ENCODE data around the gene MEP1B. TPM values are rescaled to one million over a fixed set of nuclear protein-coding genes. Genes with fewer than 3 reads are reported as not detected.

MEP1B gene
- total RNA-seq (ENCODE audit: unreplicated experiment), result 0.15 TPM
- long read RNA-seq, result 0 reads

DNA sequence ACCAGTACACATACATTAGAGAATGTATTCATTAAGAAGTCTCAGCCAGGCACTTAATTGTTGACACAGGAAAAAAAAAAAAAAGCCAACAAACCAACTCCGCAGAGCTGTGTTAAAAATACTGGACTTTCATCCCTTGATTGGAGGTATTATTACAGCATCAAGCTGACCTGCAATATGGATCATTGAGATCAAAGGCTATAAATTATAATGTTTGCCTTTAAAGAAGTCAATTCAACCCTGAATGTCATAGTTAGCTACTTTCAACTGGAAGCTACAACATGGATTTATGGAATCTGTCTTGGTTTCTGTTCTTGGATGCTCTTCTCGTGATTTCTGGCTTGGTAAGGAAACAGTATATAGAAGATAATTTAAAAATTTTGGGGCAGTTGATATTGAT is at the start of gene MEP1B:
Gene MEP1B (plus strand): TSS at position 250 of the 400 bp plus-strand sequence. CDS start 32 bp downstream, at position 282.
- Mint-ChIP-seq H3K9me3 (ENCODE audit: unreplicated experiment) (no peaks in the 10 kb centered on the region), H3K27me3 (ENCODE audit: unreplicated experiment) (no peaks in the 10 kb centered on the region), H3K27ac (ENCODE audit: unreplicated experiment) (no peak within 1 kb of the TSS), H3K36me3 (ENCODE audit: low read depth, unreplicated experiment) (no peaks in the 10 kb centered on the region), H3K4me1 (ENCODE audit: unreplicated experiment) (peaks cover 12% of the 10 kb centered on the region), H3K4me3 (ENCODE audit: unreplicated experiment) (no peak within 1 kb of the TSS)
- DNase-seq (ENCODE audit: low spot score), result no peak
- TF ChIP-seq CTCF (IDR thresholded peaks at IDR 0.05; ENCODE audit: unreplicated experiment), result no peak

- Mint-ChIP-seq H3K36me3 (ENCODE audit: low read depth, unreplicated experiment) (no peaks in the 10 kb centered on the region), H3K27ac (ENCODE audit: unreplicated experiment) (no peak overlapping the region), H3K4me3 (ENCODE audit: unreplicated experiment) (no peak overlapping the region), H3K9me3 (ENCODE audit: unreplicated experiment) (no peaks in the 10 kb centered on the region), H3K27me3 (ENCODE audit: unreplicated experiment) (peaks cover 3% of the 10 kb centered on the region), H3K4me1 (ENCODE audit: unreplicated experiment) (no peaks in the 10 kb centered on the region)
- no peak for TF ChIP-seq CTCF (IDR thresholded peaks at IDR 0.05; ENCODE audit: unreplicated experiment)
- DNase-seq (ENCODE audit: low spot score), result no peak
These were observed 41.5 kb upstream of the MEP1B start for GRCh38 chr18:32148185-32148870.

- Mint-ChIP-seq H3K4me3 (ENCODE audit: unreplicated experiment) (no peak overlapping the region), H3K27me3 (ENCODE audit: unreplicated experiment) (peaks cover 2% of the 10 kb centered on the region), H3K9me3 (ENCODE audit: unreplicated experiment) (no peaks in the 10 kb centered on the region), H3K36me3 (ENCODE audit: low read depth, unreplicated experiment) (no peaks in the 10 kb centered on the region), H3K4me1 (ENCODE audit: unreplicated experiment) (peaks cover 9% of the 10 kb centered on the region), H3K27ac (ENCODE audit: unreplicated experiment) (no peak overlapping the region)
- TF ChIP-seq CTCF (IDR thresholded peaks at IDR 0.05; ENCODE audit: unreplicated experiment), result no peak
- no peak for DNase-seq (ENCODE audit: low spot score)
These were observed 37.0 kb upstream of the MEP1B start for GRCh38 chr18:32152705-32153448.

- Mint-ChIP-seq H3K36me3 (ENCODE audit: low read depth, unreplicated experiment) (no peaks in the 10 kb centered on the region), H3K4me3 (ENCODE audit: unreplicated experiment) (no peak overlapping the region), H3K9me3 (ENCODE audit: unreplicated experiment) (no peaks in the 10 kb centered on the region), H3K27ac (ENCODE audit: unreplicated experiment) (no peak overlapping the region), H3K27me3 (ENCODE audit: unreplicated experiment) (peaks cover 2% of the 10 kb centered on the region), H3K4me1 (ENCODE audit: unreplicated experiment) (peaks cover 12% of the 10 kb centered on the region)
- no peak for TF ChIP-seq CTCF (IDR thresholded peaks at IDR 0.05; ENCODE audit: unreplicated experiment)
- DNase-seq (ENCODE audit: low spot score), result no peak
These were observed 33.0 kb upstream of the MEP1B start for GRCh38 chr18:32156855-32157254.

DNA sequence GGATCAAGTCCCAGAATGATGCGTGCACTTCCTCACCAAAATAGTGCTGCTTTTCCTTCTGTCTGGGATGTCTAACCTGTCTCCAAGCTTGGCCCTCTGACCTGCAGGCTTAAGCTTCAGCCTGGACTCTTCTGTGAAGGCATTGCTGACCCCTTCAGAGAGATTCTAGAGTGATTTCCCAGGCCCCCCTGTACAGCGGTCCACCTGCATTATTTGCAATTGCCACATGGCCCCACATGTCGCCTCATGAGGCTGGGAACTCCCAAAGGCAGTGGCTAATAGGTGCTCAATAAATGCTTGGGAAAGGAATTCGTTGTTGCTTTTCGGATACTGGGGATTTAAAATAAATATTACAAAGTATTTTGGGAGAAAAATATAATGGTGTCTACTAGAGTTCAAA is 32.3 kb upstream of the MEP1B start:
- no peak for TF ChIP-seq CTCF (IDR thresholded peaks at IDR 0.05; ENCODE audit: unreplicated experiment)
- no peak overlapping the region for H3K4me3 Mint-ChIP-seq (ENCODE audit: unreplicated experiment)
- no peak overlapping the region for H3K27ac Mint-ChIP-seq (ENCODE audit: unreplicated experiment)
- no peaks in the 10 kb centered on the region for H3K9me3 Mint-ChIP-seq (ENCODE audit: unreplicated experiment)
- peaks cover 2% of the 10 kb centered on the region for H3K27me3 Mint-ChIP-seq (ENCODE audit: unreplicated experiment)
- no peaks in the 10 kb centered on the region for H3K36me3 Mint-ChIP-seq (ENCODE audit: low read depth, unreplicated experiment)
- H3K4me1 Mint-ChIP-seq (ENCODE audit: unreplicated experiment), result peaks cover 12% of the 10 kb centered on the region
- DNase-seq (ENCODE audit: low spot score), result no peak

Data from endothelial cell (in vitro differentiated cells).